HepG2 (cell line): ENCODE measurements around the gene RAET1E. TPM values are rescaled to one million over a fixed set of nuclear protein-coding genes. Genes with fewer than 3 reads are reported as not detected.
A peak's percentile ranks its signal among the peaks of the same experiment; 100 is the strongest.

ENCODE experiments used
- FOXP1 ChIP-seq, 2 experiments: fragments of 450-650 bp in 1 of 2; IDR thresholded peaks; 2 replicates each; pipeline ENCODE4 v1.6.1; 2017 to 2018; ENCODE audit warnings: antibody characterized with exemption in 1 of 2
- GATAD1 ChIP-seq: IDR thresholded peaks from 2 replicates; pipeline ENCODE4 v1.6.1; 2016; ENCODE audit warnings: missing genetic modification reagents, missing compliant biosample characterization
- JDP2 ChIP-seq: sonication (generic); formaldehyde crosslinking; IDR thresholded peaks from 2 replicates; pipeline ENCODE4 v1.8.1; 2022; ENCODE audit warnings: missing genetic modification reagents, borderline replicate concordance
- JUN ChIP-seq: sonication (generic); formaldehyde crosslinking; IDR thresholded peaks from 2 replicates; pipeline ENCODE4 v1.4.0; 2020; ENCODE audit warnings: mild to moderate bottlenecking, missing genetic modification reagents
- KDM1A ChIP-seq: IDR thresholded peaks from 2 replicates; pipeline ENCODE4 v1.6.1; 2016; ENCODE audit warnings: missing compliant biosample characterization
- KDM5A ChIP-seq: fragments of 200-600 bp; sonication (generic); IDR thresholded peaks from 2 replicates; pipeline ENCODE4 v1.7.0; 2018; ENCODE audit warnings: antibody characterized with exemption, mild to moderate bottlenecking, low read length, borderline replicate concordance
- SOX6 ChIP-seq, 2 experiments: fragments of 450-650 bp in 1 of 2; sonication (generic) in 1 of 2; formaldehyde crosslinking in 1 of 2; IDR thresholded peaks; 2 replicates each; pipeline versions ENCODE4 v1.4.0 to v1.6.1; 2017 to 2020; ENCODE audit warnings: antibody characterized with exemption in 1 of 2, mild to moderate bottlenecking in 1 of 2, missing genetic modification reagents in 1 of 2
- TOPORS ChIP-seq: sonication (generic); formaldehyde crosslinking; IDR thresholded peaks from 2 replicates; pipeline ENCODE4 v1.8.0; 2023; ENCODE audit warnings: mild to moderate bottlenecking, missing genetic modification reagents
- ZNF781 ChIP-seq: sonication (generic); formaldehyde crosslinking; IDR thresholded peaks from 2 replicates; pipeline ENCODE4 v1.5.1; 2020; ENCODE audit warnings: borderline replicate concordance, mild to moderate bottlenecking, missing genetic modification reagents; ENCODE audit errors: not compliant biosample characterization
- polyA plus RNA-seq, 8 experiments: library from polyadenylated mRNA; depleted of rRNA in 3 of 8; stranded (reverse) in 7 of 8; unstranded in 1 of 8; fragments of >200 nt; fragmentation: Illumina TruSeq in 4 of 8; extraction: Trizol in 4 of 8; gene quantifications; 2 replicates each; pipeline versions ENCODE4 v1.2.1 to v1.2.3, GENCODE V29; 2011 to 2016; ENCODE audit warnings: low read depth in 4 of 8, missing spikeins in 1 of 8, mixed read lengths in 1 of 8; ENCODE audit not compliant: insufficient read depth in 1 of 8
- total RNA-seq, 5 experiments: library from RNA; depleted of rRNA; stranded (reverse); fragments of >200 nt; fragmentation: Illumina TruSeq; extraction: Trizol; gene quantifications; 2 replicates each; pipeline ENCODE4 v1.2.3, GENCODE V29; 2016; ENCODE audit warnings: low read depth in 1 of 5
- TF ChIP-seq, protein P1 (sequence below): sonication (generic); formaldehyde crosslinking; IDR thresholded peaks from 2 replicates; pipeline ENCODE4 v1.8.0; 2022; ENCODE audit warnings: mild to moderate bottlenecking, missing genetic modification reagents, moderate library complexity
- TF ChIP-seq, protein P2 (sequence below): sonication (generic); formaldehyde crosslinking; IDR thresholded peaks from 2 replicates; pipeline ENCODE4 v1.5.1; 2020; ENCODE audit warnings: mild to moderate bottlenecking, moderate library complexity, missing genetic modification reagents
- TF ChIP-seq, protein P3 (sequence below): sonication (generic); formaldehyde crosslinking; IDR thresholded peaks from 2 replicates; pipeline ENCODE4 v1.5.0; 2020; ENCODE audit warnings: mild to moderate bottlenecking, missing genetic modification reagents, borderline replicate concordance

Gene RAET1E
- total and polyA plus RNA-seq, 2 of the 13 experiments (the other 11 are each of a cell fraction or from before 2014, with no cell fraction given): not detected

DNA sequence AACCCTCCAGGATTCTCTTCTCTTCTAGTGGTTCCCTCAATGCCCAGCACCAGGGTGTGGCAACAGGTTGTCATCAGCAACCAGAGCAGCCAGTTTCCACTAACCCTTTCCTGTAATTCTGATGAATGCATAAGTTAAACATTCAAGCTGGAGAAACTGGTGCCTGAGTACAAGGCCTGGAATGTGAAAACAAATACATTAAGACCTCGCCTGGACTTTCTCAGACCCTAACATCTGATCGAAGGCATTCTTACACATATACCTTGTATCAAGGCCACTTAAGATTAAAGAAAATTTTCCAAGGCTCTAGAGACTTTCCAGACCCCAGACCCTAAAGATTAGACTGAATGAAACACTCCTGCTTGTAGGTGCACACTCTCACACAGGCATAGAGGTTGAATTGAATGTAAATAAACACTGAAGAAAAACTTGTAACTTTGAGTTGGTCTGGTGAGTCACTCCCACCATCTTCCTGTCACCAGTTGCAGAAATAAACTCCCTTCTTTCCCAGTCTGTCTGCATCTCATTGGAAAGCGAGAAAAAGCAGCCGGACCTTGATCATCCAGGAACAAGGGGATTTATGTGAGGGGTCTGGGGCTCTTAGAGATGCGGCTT, 42.8 kb downstream of the RAET1E start (continued):
- TF ChIP-seq, protein P1, sequence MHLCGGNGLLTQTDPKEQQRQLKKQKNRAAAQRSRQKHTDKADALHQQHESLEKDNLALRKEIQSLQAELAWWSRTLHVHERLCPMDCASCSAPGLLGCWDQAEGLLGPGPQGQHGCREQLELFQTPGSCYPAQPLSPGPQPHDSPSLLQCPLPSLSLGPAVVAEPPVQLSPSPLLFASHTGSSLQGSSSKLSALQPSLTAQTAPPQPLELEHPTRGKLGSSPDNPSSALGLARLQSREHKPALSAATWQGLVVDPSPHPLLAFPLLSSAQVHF (CRISPR knock-in tag): no peak
- TF ChIP-seq, protein P2, sequence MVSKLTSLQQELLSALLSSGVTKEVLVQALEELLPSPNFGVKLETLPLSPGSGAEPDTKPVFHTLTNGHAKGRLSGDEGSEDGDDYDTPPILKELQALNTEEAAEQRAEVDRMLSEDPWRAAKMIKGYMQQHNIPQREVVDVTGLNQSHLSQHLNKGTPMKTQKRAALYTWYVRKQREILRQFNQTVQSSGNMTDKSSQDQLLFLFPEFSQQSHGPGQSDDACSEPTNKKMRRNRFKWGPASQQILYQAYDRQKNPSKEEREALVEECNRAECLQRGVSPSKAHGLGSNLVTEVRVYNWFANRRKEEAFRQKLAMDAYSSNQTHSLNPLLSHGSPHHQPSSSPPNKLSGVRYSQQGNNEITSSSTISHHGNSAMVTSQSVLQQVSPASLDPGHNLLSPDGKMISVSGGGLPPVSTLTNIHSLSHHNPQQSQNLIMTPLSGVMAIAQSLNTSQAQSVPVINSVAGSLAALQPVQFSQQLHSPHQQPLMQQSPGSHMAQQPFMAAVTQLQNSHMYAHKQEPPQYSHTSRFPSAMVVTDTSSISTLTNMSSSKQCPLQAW: peak; percentile 69; the same call in 1 of the 2 replicates
- TF ChIP-seq KDM5A: no peak
- TF ChIP-seq JDP2: no peak
- 0 out of 2 replicates have a peak, but pooled peaks have one; percentile 39 for TF ChIP-seq JUN (CRISPR knock-in tag)
- no peak for TF ChIP-seq ZNF781 (CRISPR knock-in tag)
- TF ChIP-seq GATAD1 (CRISPR knock-in tag): 0 out of 2 replicates have a peak, but pooled peaks have one; percentile 18
- TF ChIP-seq, protein P3, sequence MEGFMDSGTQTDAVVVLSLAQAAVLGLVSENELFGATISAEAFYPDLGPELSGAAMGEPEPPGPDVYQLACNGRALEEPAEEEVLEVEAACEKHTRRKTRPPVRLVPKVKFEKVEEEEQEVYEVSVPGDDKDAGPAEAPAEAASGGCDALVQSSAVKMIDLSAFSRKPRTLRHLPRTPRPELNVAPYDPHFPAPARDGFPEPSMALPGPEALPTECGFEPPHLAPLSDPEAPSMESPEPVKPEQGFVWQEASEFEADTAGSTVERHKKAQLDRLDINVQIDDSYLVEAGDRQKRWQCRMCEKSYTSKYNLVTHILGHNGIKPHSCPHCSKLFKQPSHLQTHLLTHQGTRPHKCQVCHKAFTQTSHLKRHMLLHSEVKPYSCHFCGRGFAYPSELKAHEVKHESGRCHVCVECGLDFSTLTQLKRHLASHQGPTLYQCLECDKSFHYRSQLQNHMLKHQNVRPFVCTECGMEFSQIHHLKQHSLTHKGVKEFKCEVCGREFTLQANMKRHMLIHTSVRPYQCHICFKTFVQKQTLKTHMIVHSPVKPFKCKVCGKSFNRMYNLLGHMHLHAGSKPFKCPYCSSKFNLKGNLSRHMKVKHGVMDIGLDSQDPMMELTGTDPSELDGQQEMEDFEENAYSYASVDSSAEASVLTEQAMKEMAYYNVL (CRISPR knock-in tag): no peak
- no peak for TF ChIP-seq SOX6 (IDR thresholded peaks at IDR 0.05)
- peak; percentile 35; the same call in 1 of the 2 replicates for TF ChIP-seq SOX6 (CRISPR knock-in tag; IDR thresholded peaks at IDR 0.05)
- TF ChIP-seq KDM1A (CRISPR knock-in tag): 0 out of 2 replicates have a peak, but pooled peaks have one; percentile 11
- TF ChIP-seq FOXP1 (IDR thresholded peaks at IDR 0.05): no peak
- TF ChIP-seq FOXP1 (CRISPR knock-in tag; IDR thresholded peaks at IDR 0.05): peak; percentile 16; the same call in 1 of the 2 replicates
- no peak for TF ChIP-seq TOPORS (CRISPR knock-in tag)
